Upper lobe of right lung (tissue), 1 donor: ENCODE results near the gene FHIT. TPM values are rescaled to one million over a fixed set of nuclear protein-coding genes. Genes with fewer than 3 reads are reported as not detected.
"Not testable (repeated sequence)": the region's sequence is repeated elsewhere in the genome, so short reads cannot be mapped to it uniquely, and the experiment has no call there.

Experiments
- ATAC-seq: fragments of 200-7000 bp; cut with Tn5 transposase; one replicate; pipeline ENCODE4 v1.9.1; 2020; ENCODE audit warnings: mild to moderate bottlenecking, moderate library complexity
- DNase-seq: peaks from one replicate; pipeline ENCODE4 v3.0.0-alpha.2; 2020
- H3K27ac ChIP-seq: fragments of 200-600 bp; one replicate; pipeline ENCODE4 v1.8.0; 2022
- H3K27me3 ChIP-seq: fragments of 200-600 bp; one replicate; pipeline ENCODE4 v1.8.0; 2022; ENCODE audit warnings: mild to moderate bottlenecking
- H3K36me3 ChIP-seq: fragments of 200-600 bp; one replicate; pipeline ENCODE4 v1.8.0; 2022
- H3K4me1 ChIP-seq: fragments of 200-600 bp; one replicate; pipeline ENCODE4 v1.8.0; 2022
- H3K4me3 ChIP-seq: fragments of 200-600 bp; one replicate; pipeline ENCODE4 v1.8.0; 2022; ENCODE audit warnings: mild to moderate bottlenecking
- H3K9me3 ChIP-seq: fragments of 200-600 bp; one replicate; pipeline ENCODE4 v1.8.0; 2022
- intact Hi-C: fragments of 100-400 bp; cut with DNase I; formaldehyde crosslinking; loops from one replicate; pipeline ENCODE4 v1.11.0; 2022
- total RNA-seq: library from RNA; stranded (reverse); fragmentation: NEBNext Ultra II Directional; extraction: Animal tissue kit (Norgen Biotek cat#: 25700); gene quantifications from one replicate; pipeline ENCODE4 v1.2.1, GENCODE V29; 2021
- TF ChIP-seq, protein P1 (sequence below): fragments of 200-600 bp; IDR thresholded peaks from one replicate; pipeline ENCODE4 v1.8.0; 2022; ENCODE audit warnings: antibody characterized with exemption
- donor health status: DM: no; HTN: yes; CAD: no; lungs with severe emphysema.

The FHIT gene
- total RNA-seq, 1 donor from 2014 or later: 9.6 TPM

DNA sequence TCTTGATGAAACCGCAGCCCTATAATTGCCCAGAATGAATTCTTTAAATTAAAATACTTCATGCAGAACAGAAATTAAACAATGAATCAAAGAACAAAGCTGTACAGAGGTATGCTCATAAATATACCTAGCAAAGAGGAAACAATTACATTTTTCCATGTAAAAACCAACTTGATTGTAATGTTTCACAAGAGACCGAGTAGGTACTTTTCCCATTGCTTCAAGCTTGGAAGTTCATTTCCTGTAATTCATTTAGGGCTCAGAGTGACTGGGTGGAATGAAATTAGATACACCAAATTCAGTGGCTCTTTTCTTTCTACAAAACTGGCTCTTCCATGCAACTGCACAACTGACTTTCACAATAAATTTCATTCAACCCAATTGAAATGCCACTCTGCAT is 51.4 kb downstream of the FHIT start:
- H3K36me3 ChIP-seq: no peaks in the 10 kb centered on the region
- no peak overlapping the region for H3K27ac ChIP-seq
- no peaks in the 10 kb centered on the region for H3K4me1 ChIP-seq
- H3K27me3 ChIP-seq: no peaks in the 10 kb centered on the region
- DNase-seq (no peak), ATAC-seq (no peak)
- intact Hi-C loops: no loop called here
- TF ChIP-seq, protein P1, sequence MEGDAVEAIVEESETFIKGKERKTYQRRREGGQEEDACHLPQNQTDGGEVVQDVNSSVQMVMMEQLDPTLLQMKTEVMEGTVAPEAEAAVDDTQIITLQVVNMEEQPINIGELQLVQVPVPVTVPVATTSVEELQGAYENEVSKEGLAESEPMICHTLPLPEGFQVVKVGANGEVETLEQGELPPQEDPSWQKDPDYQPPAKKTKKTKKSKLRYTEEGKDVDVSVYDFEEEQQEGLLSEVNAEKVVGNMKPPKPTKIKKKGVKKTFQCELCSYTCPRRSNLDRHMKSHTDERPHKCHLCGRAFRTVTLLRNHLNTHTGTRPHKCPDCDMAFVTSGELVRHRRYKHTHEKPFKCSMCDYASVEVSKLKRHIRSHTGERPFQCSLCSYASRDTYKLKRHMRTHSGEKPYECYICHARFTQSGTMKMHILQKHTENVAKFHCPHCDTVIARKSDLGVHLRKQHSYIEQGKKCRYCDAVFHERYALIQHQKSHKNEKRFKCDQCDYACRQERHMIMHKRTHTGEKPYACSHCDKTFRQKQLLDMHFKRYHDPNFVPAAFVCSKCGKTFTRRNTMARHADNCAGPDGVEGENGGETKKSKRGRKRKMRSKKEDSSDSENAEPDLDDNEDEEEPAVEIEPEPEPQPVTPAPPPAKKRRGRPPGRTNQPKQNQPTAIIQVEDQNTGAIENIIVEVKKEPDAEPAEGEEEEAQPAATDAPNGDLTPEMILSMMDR: no peak
- H3K4me3 ChIP-seq: no peak overlapping the region
- H3K9me3 ChIP-seq: no peaks in the 10 kb centered on the region

DNA sequence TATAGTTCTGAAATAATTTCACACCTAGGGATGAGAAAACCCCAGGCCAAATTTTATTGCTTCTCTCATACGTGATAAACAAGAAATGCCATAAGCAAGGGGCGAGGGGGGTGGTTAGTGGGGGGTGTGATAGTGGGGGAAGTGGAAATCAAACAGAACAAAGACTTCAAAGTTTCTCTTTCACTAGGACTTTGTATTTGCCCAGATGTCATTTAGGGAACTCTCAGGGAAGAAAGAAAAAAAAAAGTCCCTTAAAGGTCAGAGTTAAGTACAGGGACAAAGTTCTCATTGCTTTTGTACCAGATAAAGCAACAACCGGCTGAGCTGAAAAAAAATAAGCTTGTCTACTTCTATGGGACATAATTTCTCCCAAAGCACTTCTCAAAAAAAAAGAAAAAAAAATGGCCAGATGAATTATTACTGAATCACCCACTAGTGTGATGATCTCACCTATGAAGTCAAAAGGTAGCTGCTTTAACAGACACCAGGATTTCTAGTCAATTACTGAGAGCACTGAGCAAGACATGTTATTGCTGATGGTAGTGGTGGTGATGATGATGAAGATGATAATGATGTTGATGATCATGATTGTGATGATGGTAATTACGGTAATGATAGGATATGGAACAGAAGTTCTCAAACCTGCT is 56.2 kb downstream of the FHIT start:
- no peaks in the 10 kb centered on the region for H3K9me3 ChIP-seq
- no peak for ATAC-seq
- intact Hi-C loops: no loop called here
- no peaks in the 10 kb centered on the region for H3K27me3 ChIP-seq
- H3K27ac ChIP-seq: no peak overlapping the region
- H3K4me3 ChIP-seq: no peak overlapping the region
- TF ChIP-seq, protein P1: no peak
- DNase-seq: no peak
- no peaks in the 10 kb centered on the region for H3K36me3 ChIP-seq
- H3K4me1 ChIP-seq: no peaks in the 10 kb centered on the region

DNA sequence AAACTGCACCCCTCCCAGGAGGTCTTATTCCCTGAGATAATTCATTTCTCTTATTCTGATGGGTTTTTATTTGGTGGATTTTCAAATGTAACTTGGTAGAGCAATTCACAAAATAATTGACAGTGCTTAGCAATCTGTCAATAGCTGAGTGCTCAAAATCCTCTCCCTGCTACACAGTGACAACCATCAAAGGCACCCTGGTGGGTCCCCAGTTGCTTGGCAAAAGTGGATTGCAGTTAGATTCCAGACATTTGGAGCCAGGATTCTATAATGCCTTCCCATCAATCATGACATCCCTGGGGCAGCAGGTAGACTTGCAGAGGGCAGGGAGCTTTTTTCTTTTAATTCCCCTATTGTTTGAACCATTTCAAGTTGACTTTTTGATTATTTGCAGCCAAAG is 59.0 kb downstream of the FHIT start:
- TF ChIP-seq, protein P1: no peak
- H3K36me3 ChIP-seq: no peaks in the 10 kb centered on the region
- H3K4me3 ChIP-seq: no peak overlapping the region
- intact Hi-C loops: no loop called here
- H3K4me1 ChIP-seq: no peaks in the 10 kb centered on the region
- no peaks in the 10 kb centered on the region for H3K27me3 ChIP-seq
- no peak for DNase-seq
- H3K9me3 ChIP-seq: no peaks in the 10 kb centered on the region
- no peak overlapping the region for H3K27ac ChIP-seq
- no peak for ATAC-seq

DNA sequence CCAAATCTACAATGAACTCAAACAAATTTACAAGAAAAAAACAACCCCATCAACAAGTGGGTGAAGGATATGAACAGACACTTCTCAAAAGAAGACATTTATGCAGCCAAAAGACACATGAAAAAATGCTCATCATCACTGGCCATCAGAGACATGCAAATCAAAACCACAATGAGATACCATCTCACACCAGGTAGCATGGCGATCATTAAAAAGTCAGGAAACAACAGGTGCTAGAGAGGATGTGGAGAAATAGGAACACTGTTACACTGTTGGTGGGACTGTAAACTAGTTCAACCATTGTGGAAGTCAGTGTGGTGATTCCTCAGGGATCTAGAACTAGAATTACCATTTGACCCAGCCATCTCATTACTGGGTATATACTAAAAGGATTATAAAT is 61.0 kb downstream of the FHIT start:
- H3K4me1 ChIP-seq, H3K4me3 ChIP-seq, H3K36me3 ChIP-seq, H3K27me3 ChIP-seq, H3K9me3 ChIP-seq, intact Hi-C loops, DNase-seq, ATAC-seq, H3K27ac ChIP-seq: not testable (repeated sequence)

DNA sequence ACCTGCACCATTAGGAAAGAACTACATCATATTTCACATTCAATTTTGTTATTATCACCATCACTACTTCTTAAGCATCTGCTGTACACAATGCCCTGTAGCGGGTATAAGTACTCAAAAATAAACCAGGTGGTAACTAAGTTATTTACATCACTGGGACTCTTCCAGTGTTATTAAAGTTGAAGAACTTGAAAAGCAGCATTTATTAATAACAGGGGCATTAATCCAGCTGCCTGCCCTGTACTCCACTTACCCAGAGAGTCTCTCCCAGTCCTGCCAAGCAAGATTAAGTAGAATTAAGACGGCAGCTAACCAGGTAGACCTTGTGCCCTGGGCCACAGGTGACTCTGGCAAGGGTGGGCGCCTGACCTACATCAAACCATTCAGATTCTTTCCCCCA is 65.2 kb downstream of the FHIT start:
- Histone ChIP-seq H3K27me3 (no peaks in the 10 kb centered on the region), H3K9me3 (no peaks in the 10 kb centered on the region), H3K4me3 (no peak overlapping the region), H3K4me1 (no peaks in the 10 kb centered on the region), H3K27ac (no peak overlapping the region), H3K36me3 (no peaks in the 10 kb centered on the region)
- ATAC-seq (no peak), DNase-seq (no peak)
- intact Hi-C loops: no loop called here
- TF ChIP-seq, protein P1: no peak

DNA sequence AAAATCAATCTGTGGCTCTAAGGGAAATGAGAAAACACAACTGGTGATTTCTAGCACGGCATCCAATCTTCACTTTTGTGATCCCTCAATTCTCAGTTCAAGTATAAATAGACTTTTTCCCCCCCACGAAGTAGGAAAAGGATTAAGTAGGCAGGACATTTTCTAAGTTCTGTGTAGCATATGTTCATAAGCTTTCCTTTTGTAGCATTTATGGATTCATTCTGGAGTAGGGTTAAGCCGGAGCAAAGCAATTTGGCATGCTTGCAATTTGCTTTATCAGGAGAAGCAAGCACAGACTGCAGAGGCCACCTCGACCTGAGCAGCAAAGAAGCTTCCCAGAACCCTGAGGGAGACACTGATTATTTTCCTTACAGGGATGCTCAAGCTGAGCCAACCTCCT is 66.3 kb downstream of the FHIT start:
- no peak for DNase-seq
- TF ChIP-seq, protein P1: no peak
- H3K4me3 ChIP-seq: no peak overlapping the region
- no peaks in the 10 kb centered on the region for H3K27me3 ChIP-seq
- H3K27ac ChIP-seq: no peak overlapping the region
- H3K9me3 ChIP-seq: no peaks in the 10 kb centered on the region
- H3K4me1 ChIP-seq: no peaks in the 10 kb centered on the region
- intact Hi-C loops: no loop called here
- no peaks in the 10 kb centered on the region for H3K36me3 ChIP-seq
- no peak for ATAC-seq
